Liver (tissue), 3 donors: ENCODE measurements around the gene NEURL1.

Source experiments
- ATF3 ChIP-seq: IDR thresholded peaks from 2 replicates; pipeline ENCODE4 v1.6.1; 2016; ENCODE audit warnings: antibody characterized with exemption
- CTCF ChIP-seq: fragments of 150-350 bp; IDR thresholded peaks from 2 replicates; pipeline ENCODE4 v1.5.1; 2017; ENCODE audit warnings: improper control_type of control experiment, low read depth, low read length; ENCODE audit not compliant: missing input control
- FOXA1 ChIP-seq: IDR thresholded peaks from 2 replicates; pipeline ENCODE4 v1.6.1; 2016; ENCODE audit warnings: antibody characterized with exemption
- JUND ChIP-seq, 2 donors: IDR thresholded peaks; 2 replicates each; pipeline ENCODE4 v1.6.1; 2016; ENCODE audit warnings: antibody characterized with exemption in 2 of 2
- MAX ChIP-seq: IDR thresholded peaks from 2 replicates; pipeline ENCODE4 v1.6.1; 2016; ENCODE audit warnings: antibody characterized with exemption
- NR2F2 ChIP-seq: IDR thresholded peaks from 2 replicates; pipeline ENCODE4 v1.6.1; 2016; ENCODE audit warnings: antibody characterized with exemption
- RAD21 ChIP-seq, 2 donors: IDR thresholded peaks; 2 replicates each; pipeline ENCODE4 v1.6.1; 2016; ENCODE audit warnings: antibody characterized with exemption in 2 of 2, mild to moderate bottlenecking in 2 of 2
- SP1 ChIP-seq: IDR thresholded peaks from 2 replicates; pipeline ENCODE4 v1.6.1; 2018; ENCODE audit warnings: antibody characterized with exemption, mild to moderate bottlenecking
- YY1 ChIP-seq: IDR thresholded peaks from 2 replicates; pipeline ENCODE4 v1.6.1; 2016; ENCODE audit warnings: antibody characterized with exemption, mild to moderate bottlenecking
- donor health status: healthy.
- donor health status: healthy.

- TF ChIP-seq NR2F2 (peak; percentile 89), CTCF (no peak), YY1 (no peak), FOXA1 (no peak), SP1 (peak; percentile 20), MAX (no peak), ATF3 (no peak), JUND (IDR thresholded peaks at IDR 0.05) (no peak), RAD21 (IDR thresholded peaks at IDR 0.05) (no peak)
Observed at GRCh38 chr10:103445767-103446567, 47.5 kb upstream of the NEURL1 start.
